Right kidney (tissue), 1 donor: ENCODE data around the gene TAOK3.
"Not testable (repeated sequence)": the region's sequence is repeated elsewhere in the genome, so short reads cannot be mapped to it uniquely, and the experiment has no call there.

Experiments
- DNase-seq: peaks from one replicate; pipeline ENCODE4 v3.0.0-alpha.2; 2016

The TAOK3 gene

DNA sequence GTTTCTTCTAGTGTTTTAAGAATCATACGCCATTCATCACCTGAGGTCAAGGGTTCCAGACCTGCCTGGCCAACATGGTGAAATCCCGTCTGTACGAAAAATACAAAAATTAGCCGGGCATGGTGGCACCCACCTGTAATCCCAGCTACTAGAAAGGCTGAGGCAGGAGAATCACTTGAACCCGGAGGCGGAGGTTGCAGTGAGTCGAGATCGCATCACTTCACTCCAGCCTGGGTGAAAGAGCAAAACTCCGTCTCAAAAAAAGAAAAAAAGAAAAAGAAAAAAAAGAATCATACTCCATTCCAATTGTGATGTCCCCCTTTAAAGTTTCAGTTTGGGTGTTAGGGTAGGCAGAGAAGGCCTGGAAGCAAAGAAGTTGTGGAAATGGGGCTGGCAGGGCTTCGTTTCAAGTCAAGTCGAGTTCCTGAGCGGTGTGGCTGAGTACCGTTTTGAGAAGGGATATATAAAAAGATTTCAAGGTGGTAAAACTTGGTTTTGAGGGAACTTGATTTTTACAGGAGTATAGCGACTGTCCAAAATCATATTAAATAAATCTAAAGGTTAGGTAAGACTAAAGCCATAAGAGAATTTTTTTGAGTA, 1.5 kb upstream of the TAOK3 start:
- DNase-seq, result no peak

DNA sequence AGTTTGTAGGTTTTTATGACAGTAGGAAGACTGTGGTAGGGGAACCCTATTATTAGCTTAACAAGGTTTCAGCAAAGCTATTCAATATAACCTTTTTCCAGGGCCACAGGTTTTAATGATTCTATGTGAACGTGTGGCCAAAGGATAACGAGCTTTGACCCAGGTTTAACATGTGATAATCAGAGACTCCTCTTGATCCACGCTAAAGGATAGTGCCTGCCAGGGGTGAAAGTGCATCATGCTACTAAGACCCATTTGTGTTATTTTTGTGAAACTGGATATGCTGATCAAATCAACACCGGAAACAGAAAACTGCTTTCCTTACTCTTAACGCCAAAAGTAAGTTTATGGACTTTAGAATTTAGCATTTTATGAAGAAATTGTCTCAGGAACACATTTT, 909 bp upstream of the TAOK3 start:
- no peak for DNase-seq

DNA sequence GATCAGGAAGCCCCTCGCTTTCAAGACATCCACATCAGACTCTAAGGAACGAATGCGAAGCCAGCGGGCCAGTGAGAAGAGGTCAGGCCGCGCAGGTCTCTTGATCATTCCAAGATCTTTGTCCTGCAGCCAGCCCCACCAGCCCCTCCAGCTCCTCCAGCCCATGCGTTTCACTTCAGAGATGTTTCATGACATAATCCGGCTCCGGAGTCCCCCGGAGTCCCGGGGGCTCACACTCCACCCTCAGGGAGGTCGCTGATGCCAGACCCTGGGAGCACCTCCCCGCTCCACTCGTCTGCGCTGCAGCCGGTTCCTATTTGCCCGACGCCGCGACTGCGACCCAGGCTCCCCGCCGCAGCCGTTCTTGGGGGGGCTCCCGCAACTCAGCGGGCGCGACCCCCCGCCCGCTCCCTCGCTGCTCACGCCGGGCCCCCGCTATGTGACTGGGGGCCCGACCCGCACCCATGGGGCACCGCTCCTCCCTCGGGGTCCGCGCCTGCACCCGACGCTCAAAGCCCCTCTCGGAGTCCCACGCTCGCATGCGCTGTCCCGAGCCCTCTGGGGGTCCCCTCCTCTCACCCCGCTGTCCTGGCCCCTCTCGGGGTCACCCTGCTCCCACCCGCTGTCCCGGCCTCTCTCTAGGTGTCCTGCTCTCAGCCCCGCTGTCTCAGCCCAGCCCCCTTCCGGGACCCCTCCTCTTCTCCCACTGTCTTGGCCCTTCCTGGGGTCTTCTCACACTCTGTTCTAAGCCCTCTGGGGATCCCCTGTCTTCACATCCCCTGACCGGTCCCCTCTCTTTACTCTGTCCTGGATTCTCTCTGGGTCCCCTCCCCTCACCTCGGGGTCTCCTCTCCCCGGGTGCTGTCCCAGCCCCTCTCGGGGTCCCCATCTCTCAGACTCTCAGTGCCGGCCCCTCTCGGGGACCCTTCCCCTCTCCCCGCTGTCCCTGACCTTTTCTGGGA, 1.1 kb downstream of the TAOK3 start:
- peak; percentile 50 for DNase-seq

DNA sequence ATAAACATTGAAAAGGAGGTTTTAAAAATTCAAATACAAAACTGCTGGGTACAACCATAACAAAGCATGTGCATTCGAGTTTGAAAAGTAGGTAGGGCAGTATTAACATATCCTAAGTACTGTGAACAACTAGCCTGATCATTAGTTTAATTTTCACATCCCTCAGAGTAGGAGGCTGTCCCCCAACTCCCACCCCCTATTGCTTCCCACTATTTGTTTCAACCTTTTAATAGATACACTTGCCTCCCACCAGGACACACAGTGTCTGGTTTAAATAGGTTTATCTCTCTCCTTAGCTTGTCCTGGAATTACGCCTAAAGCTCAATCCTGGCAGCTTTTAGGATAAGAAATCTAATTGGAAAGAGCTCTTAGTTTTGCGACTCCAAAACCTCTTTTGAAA, 2.1 kb downstream of the TAOK3 start:
- no peak for DNase-seq

DNA sequence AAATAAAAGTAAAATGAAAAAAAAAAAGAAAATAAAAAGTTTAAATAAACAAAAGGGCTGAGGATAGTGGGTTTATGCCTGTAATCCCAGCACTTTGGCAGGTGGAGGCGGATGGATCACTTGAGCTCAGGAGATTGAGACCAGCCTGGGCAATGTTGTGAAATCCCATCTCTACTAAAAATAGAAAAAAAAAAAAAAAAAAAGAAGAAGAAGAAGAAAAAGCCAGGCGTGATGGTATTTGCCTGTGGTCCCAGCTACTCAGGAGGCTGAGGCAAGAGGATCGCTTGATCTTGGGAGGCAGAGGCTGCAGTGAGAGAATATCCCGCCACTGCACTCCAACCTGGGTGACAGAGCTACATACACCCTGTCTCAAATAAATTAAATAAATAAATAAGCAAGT, 3.9 kb downstream of the TAOK3 start:
- no peak for DNase-seq

DNA sequence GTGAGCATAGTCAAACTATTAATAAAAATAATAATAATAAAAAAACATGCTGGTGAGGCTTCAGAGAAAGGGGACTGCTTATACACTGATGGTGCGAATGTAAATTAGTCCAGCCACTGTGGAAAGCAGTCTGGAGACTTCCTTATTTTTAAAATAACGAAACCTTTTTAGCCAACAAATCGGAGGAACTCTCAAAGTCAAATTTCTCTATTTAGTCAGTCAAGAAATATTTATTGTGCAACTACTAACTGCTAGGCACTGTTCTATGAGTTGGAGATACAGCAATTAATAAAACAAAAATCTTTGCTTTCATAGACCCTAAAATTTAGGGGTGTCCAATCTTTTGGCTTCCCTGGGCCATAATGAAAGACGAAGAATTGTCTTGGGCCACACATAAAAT, 10.8 kb downstream of the TAOK3 start:
- no peak for DNase-seq

DNA sequence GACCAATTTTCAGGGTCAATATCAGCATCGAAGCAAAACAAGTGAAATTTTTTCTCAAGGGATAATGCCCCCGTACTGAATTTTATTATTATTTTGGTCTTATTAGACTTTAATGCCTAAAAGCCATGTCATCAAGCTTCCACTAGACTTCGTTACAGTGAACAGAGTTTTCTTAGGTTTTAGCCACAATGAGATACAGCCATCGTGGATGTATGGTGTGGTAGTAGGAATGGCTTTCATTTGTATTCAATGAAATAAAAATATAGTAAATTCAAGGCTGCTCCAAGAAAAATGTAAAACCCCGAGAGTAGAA, 11.7 kb downstream of the TAOK3 start:
- DNase-seq, result no peak

DNA sequence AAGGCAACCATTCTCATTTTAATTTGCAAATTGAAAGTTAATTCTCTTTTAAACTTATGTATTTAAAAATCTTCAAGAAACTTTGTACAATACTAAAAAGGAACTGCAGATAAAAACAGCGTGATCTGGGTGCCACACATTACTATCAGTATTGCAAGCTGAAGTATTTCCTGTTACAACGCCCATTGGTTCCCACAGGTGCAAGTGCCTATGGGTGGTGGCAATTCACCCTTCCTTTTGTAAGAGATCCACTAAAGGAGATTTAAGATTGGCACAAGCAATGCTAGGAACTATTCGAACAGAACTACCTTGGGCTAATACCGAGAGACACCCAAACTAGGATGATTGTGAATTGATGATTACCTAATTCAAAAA, 13.2 kb downstream of the TAOK3 start:
- DNase-seq, result no peak

DNA sequence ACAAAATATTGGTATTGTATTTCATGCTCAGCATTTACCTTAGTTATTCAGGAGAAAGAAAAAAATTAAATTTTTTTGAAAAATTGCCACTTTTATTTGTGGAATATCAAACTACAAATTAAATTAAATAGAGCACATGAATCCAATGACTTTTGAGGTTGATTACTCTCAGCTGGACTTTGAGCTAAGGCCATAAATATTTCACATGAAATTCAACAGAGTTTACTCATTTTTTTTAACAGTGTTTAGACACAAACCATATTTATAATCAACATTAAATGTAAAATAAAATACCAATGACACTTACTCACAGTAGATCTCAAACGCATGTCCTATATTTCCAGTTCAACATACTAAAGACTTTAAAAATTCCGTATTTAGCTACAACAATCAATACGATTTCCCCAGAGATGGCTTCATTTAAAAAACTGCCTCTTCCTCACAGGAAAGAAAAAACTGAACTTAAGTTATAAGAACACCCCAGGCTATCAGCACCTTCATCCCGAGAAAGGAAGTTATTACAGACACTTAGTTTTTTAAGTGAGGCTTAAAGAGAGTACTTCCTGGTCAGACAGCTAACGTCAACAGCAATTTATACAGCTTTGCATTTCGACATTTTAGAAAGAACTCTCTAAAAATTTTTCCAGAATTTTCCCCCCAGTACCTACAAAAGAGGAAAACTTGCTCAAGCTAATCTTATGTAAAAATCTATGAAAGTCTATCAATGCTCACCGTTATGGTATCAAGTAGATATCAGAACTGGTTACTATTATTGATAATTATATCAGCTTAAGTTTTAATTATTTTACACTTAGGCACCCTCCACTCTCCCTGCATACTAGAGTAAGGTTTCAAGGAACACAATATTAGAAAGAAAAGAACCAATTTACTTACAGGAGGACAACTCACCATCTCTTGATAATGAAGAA, 13.8 kb downstream of the TAOK3 start:
- no peak for DNase-seq

DNA sequence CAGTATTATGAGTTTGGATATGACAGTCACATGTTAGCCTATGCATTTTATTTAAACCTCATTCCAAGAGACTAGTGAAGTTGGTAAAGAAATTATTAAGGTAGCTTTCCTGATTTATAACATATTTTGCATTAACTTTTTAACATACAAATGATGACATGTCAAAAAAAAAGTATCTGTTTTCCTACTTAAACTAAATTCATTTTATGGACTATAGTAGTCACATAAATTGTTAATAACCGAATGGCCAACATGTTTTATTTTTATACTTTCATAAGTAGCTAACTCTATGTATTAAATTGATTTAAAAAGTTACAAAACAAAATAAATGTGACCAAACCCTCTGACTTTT, 14.7 kb downstream of the TAOK3 start:
- no peak for DNase-seq

DNA sequence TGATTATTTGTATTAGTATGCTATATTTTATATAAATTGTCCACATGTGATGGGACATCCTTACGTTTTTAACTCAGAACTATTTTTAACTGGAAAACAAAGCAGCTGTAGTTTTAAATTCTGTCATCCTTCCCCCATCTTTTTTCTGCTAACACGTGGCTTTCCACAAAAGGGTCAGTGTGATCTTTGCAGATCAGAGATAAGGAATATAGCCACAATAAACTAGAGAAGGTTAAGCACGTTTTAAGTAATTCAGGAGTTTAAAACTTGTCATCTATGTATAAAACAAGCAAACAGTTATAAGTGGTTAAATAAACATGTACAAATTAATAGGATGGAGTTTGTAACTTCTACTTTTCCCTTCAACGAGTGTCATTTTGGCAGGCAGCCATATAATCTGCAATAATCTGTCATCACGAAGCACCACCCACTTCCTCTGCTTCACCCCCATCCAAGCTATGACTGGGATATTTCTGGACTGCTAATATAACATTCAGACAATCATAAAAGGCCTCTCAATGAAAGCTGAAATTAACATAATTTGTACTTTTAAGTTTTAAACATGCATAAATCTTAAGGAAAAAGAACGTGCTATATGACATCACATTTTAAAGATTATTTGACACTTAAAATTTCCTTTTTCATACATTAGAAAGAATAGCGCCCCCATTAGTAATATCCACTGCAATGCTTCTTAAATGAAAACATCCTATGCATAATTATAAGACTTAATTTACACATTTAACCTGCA, 15.3 kb downstream of the TAOK3 start:
- no peak for DNase-seq

DNA sequence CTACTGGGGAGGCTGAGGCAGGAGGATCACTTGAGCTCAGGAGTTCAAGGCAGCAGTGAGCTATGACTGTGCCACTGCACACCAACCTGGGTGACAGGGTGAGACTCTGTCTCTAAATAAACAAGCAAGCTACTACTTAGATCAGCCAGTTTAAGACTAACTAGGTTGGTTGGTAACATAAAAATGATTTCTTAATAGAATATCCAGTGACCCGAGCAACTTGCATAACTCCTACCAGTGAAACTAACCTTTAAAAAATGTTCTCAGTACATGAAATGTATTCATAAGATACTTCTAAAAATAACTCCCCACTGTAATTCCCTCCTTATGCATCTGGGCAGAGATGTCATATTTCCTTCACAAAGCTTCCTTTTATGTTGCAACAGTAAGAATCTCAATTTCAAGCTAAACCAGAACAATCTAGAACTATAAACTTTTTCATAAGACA, 15.9 kb downstream of the TAOK3 start:
- no peak for DNase-seq

DNA sequence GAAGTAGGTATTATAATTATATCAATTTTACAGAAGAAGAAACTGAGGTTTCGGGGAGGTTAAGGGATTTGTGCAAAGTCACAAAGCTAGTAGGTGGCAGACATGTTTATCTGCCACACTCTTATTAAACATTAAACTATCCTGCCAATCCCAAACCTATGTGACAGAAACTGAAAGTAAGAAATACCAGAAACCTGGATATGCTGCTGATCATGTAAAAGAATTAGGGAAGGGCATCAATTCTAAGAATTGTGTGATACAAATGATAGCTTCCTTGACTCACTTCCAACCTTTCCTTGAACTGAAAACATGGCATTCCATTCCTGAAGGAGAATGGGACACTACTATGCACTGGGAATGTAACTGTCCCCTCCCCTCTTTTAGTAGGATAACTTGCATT, 16.9 kb downstream of the TAOK3 start:
- no peak for DNase-seq

DNA sequence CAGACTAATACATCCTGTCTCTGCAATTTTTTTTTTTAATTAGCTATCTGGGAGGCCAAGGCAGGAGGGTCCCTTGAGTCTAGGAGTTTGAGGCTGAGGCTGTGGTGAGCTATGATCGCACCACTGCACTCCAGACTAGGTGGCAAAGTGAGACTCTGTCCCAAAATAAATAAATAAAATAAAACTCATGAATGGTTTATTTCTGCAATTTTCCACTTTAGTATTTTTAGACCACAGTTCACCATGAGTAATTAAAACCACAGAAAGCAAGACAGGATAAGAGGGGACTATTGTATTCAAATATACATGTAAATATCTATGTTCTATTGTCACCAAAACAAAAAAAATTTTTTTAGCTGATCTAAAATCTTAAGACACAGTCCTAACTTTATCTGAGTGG, 17.8 kb downstream of the TAOK3 start:
- no peak for DNase-seq

DNA sequence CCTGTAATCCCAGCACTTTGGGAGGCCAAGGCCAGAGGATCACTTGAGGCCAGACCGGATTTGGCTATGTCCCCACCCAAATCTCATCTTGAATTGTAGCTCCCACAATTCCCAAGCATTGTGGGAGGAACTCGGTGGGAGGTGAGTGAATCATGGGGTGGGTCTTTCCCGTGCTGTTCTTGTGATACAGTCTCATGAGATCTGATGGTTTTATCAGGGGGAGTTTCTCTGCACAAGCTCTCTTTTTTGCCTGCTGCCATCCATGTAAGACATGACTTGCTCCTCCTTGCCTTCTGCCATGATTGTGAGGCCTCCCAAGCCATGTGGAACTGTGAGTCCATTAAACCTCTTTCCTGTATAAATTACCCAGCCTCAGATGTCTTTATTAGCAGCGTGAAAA, 18.2 kb downstream of the TAOK3 start:
- DNase-seq, result not testable (repeated sequence)

DNA sequence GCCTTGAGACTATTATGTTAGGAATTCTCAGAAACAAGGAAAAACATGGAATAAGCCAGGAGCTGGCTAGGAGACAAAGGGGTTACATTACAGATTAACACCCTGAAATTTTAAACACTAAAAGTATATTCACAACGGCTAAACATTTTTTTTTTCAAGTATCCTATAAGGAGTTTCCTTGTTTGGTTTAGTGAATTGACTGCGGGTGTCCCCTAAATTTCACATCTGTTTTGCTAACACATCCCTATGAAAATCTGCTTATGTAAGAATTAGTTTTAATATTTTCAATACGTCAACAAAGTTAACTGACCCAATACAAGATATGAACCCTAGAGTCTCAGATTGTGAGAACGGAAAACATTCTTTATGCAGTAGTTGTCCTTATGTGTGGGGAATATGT, 19.0 kb downstream of the TAOK3 start:
- DNase-seq, result no peak

DNA sequence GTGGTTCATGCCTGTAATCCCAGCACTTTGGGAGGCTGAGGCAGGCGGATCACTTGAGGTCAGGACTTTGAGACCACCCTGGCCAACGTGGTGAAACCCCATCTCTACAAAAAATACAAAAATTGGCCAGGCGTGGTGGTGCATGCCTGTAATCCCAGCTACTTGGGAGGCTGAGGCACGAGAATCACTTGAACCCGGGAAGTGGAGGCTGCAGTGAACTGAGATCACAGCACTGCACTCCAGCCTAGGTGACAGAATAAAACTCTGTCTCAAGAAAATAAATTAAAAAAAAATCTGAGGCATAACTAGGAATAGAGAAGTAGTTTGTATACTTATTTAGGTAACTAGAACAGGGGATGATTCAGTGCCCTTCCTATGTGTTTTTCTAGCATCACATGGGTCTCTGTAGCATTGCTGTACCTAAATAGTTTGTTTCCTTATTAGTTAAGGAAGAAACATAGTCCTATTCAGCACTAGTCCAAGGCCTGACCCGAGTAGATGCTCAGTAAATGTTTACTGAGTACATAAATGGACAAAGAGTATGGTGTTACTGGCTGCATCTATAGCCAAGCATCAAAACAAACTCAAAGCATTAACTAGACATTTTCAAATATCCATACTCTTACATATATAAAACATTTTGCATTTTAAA, 21.7 kb downstream of the TAOK3 start:
- no peak for DNase-seq

DNA sequence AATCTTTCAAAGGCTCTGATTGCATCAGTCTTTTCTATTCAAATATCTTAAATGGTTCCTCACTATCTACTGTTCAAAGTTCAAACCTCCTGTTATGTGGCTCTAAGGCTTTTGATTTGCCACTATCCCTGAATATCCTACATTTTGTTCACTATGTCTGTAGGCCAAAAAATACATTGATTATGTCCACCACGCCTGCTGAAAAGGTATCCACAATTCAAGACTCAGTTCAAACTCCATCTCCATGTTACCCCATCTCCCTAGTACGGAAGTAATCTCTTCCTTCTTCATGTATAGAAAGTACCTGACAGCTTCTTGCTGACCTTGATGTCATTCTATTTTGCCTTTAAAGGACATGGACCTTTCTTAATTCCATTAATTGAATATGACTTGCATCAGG, 24.8 kb downstream of the TAOK3 start:
- DNase-seq, result no peak

DNA sequence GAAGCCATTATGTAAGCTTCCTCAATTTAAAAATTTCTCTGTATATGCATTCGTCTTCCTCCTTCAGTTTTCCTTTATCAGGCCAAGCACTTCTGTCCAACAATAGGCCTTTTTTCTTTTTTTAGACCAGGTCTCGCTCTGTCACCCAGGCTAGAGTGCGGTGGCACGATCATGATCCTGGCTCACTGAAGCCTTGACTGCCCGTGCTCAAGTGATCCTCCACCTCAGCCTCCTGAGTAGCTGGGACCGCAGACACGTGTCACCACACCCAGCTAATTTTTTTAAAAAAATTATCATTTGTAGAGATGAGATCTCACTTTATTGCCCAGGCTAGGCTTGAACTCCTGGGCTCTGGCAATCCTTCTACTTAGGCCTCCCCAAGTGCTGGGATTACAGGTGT, 25.8 kb downstream of the TAOK3 start:
- no peak for DNase-seq

DNA sequence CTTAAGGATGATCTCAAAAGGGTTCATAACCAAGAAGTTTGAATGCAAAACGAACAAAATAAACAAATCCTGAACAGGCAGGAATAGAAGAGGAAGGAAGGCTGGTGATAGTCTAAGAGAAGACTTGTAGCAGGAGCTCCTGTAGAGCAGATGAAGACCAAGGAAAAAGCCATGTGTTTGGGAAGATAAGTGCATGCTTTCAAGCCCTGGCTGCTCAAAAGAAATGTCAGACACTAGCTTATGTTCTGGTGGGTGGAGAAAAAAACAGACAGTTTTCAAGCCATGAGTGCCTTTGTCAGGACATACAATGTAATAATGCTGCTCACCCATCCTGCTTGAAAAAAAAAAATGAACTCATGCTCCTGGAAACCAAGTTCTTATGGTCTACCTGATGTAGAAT, 27.4 kb downstream of the TAOK3 start:
- DNase-seq, result no peak

DNA sequence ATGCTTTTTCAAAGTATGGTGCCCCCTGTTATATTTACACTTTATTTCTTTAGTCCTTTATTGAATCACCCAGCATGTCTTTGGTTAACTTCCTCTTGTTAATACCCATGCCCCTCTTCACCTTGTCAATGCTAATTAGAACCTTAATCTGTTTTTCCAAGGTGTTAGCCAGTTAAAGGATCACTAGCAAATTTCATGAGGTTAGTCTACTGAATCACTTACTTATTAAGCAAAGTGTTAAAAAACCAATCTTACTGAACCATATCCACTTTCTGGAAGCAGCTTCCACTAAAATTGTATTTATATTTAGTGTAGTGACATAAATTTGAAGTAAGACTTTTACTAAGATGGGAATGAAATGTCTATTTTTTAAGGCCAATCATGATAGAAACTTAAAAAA, 27.9 kb downstream of the TAOK3 start:
- no peak for DNase-seq

DNA sequence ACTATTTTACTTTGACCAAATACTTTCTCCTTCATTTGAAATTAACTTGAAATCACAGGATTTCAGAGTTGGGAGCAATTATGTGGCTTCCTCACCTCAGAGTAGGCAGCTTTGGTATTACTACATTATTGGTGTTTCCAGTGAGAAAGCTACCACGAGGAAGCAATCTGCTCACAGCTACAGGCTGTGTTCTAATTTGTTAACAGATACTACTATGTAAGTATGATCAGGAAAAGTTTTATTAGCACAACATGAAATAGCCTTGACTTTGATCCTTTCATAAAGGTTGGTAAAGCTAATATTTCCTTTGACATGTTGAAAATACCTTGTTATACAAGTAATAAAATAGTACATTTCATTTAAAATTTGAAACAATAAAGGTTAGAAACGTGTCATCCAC, 30.6 kb downstream of the TAOK3 start:
- no peak for DNase-seq
